ENCODE data around the gene ARL14EP.
A peak's percentile ranks its signal among the peaks of the same experiment; 100 is the strongest.

The ARL14EP gene

DNA sequence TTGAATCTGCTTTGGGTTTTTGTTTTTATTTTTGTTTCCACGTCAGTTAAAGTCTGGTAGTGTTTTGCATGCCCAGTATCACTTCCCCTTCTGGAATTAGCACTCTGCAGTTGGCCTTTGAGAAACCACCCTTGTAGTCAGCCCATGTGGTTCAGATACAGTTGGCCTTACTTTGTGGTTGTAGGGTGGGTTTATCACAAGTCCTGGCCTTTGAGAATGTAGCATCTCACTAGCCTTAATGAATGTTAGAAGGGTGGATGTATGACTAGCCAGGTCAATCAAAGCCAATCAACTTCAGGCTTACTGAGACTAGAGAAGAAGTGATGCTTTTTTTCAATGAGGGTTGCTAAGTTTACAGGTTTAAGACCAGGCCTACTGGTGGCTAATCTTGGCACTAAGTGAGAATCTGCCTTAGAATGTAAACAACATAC, 19.8 kb downstream of the ARL14EP start:
- peak; percentile 96 for DNase-seq (ENCODE audit: low read depth)
- H3K4me3 ChIP-seq (ENCODE audit: low read depth, low read length) = no peak overlapping the region
- TF ChIP-seq, protein P1, sequence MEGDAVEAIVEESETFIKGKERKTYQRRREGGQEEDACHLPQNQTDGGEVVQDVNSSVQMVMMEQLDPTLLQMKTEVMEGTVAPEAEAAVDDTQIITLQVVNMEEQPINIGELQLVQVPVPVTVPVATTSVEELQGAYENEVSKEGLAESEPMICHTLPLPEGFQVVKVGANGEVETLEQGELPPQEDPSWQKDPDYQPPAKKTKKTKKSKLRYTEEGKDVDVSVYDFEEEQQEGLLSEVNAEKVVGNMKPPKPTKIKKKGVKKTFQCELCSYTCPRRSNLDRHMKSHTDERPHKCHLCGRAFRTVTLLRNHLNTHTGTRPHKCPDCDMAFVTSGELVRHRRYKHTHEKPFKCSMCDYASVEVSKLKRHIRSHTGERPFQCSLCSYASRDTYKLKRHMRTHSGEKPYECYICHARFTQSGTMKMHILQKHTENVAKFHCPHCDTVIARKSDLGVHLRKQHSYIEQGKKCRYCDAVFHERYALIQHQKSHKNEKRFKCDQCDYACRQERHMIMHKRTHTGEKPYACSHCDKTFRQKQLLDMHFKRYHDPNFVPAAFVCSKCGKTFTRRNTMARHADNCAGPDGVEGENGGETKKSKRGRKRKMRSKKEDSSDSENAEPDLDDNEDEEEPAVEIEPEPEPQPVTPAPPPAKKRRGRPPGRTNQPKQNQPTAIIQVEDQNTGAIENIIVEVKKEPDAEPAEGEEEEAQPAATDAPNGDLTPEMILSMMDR (IDR thresholded peaks at IDR 0.05; ENCODE audit: low read depth, low read length, missing control alignments) = no peak

- DNase-seq (ENCODE audit: low read depth) = peak; percentile 59
- no peak overlapping the region for H3K4me3 ChIP-seq (ENCODE audit: low read depth, low read length)
These were observed 21.2 kb downstream of the ARL14EP start for GRCh38 chr11:30344085-30344484.

GRCh38 chr11:30345644-30346043, 22.7 kb downstream of the ARL14EP start:
- TF ChIP-seq, protein P1 (IDR thresholded peaks at IDR 0.05; ENCODE audit: low read depth, low read length, missing control alignments) = no peak

More at GRCh38 chr11:30344085-30344484, 21.2 kb downstream of the ARL14EP start:
- TF ChIP-seq, protein P1 (IDR thresholded peaks at IDR 0.05; ENCODE audit: low read depth, low read length, missing control alignments) = no peak

DNA sequence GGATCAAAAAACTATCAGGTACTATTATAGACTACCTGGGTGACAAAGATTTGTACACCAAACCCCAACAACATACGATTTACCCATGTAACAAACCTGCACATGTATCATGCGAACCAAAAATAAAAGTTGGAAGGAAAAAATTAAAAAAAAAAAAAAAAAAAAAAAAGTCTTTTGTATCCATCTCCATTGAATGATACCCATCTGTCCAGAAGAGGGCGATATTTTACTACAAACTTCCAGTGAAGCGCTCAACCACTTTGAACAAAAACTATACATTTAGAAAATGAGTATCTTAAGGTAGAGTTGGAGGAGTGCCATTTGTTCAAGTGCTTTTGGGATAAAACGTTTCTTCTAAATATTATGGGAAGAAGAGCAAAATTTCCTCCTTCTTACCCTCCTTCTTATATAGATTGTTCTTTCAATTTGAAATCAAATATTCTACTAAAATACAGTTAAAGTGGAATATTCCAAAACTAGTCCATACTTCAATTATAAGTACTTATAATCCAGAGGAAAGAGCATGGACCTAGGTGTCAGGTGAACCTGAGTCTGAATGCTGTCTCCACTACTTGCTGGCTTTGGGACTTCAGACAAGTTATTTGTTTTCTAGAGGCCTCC, 23.3 kb downstream of the ARL14EP start:
- no peak for DNase-seq (ENCODE audit: low read depth)
- no peak overlapping the region for H3K4me3 ChIP-seq (ENCODE audit: low read depth, low read length)
- TF ChIP-seq, protein P1 (IDR thresholded peaks at IDR 0.05; ENCODE audit: low read depth, low read length, missing control alignments) = peak; percentile 35

More at GRCh38 chr11:30345644-30346043, 22.7 kb downstream of the ARL14EP start:
- no peak for DNase-seq (ENCODE audit: low read depth)
- no peak overlapping the region for H3K4me3 ChIP-seq (ENCODE audit: low read depth, low read length)

- no peak for DNase-seq (ENCODE audit: low read depth)
- TF ChIP-seq, protein P1 (IDR thresholded peaks at IDR 0.05; ENCODE audit: low read depth, low read length, missing control alignments) = no peak
These were observed 25.1 kb downstream of the ARL14EP start for GRCh38 chr11:30348035-30348434.

GRCh38 chr11:30349885-30350284, 27.0 kb downstream of the ARL14EP start:
- no peak for DNase-seq (ENCODE audit: low read depth)
- TF ChIP-seq, protein P1 (IDR thresholded peaks at IDR 0.05; ENCODE audit: low read depth, low read length, missing control alignments) = no peak
- no peak overlapping the region for H3K4me3 ChIP-seq (ENCODE audit: low read depth, low read length)

More at GRCh38 chr11:30348035-30348434, 25.1 kb downstream of the ARL14EP start:
- H3K4me3 ChIP-seq (ENCODE audit: low read depth, low read length) = no peak overlapping the region

DNA sequence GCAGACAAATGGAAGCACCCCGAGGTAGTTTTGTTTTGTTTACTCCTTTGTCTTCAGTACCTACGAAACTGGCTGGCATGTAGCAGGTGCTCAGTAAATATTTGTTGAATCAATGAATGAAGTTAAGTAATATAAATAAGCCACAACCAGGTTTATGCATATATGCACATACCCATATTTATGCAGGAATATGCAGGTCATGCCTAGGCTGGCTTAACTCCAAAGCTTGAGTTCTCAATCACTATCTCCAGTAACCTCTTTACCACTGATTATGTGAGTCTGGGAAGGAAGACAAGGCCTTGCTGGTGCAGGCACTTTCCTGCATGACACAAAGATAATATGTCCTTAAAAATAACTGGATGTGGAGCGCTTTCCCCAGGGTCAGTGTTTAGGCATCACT, 27.5 kb downstream of the ARL14EP start:
- no peak for DNase-seq (ENCODE audit: low read depth)
- H3K4me3 ChIP-seq (ENCODE audit: low read depth, low read length) = no peak overlapping the region
- TF ChIP-seq, protein P1 (IDR thresholded peaks at IDR 0.05; ENCODE audit: low read depth, low read length, missing control alignments) = no peak
